Parathyroid adenoma (tissue), 2 donors: Measurements from ENCODE around the gene ZCCHC7.
"Not testable (repeated sequence)": the region's sequence is repeated elsewhere in the genome, so short reads cannot be mapped to it uniquely, and the experiment has no call there.

ENCODE experiments used
- H2AFZ ChIP-seq: fragments of 300-600 bp; sonication (generic); one replicate; pipeline ENCODE4 v1.7.0; 2017; ENCODE audit warnings: antibody characterized with exemption, mild to moderate bottlenecking
- H3K27ac ChIP-seq: fragments of 300-600 bp; sonication (generic); one replicate; pipeline ENCODE4 v1.7.0; 2017
- H3K27me3 ChIP-seq: fragments of 300-600 bp; sonication (generic); one replicate; pipeline ENCODE4 v1.7.0; 2017; ENCODE audit warnings: low read length; ENCODE audit not compliant: control insufficient read depth, insufficient read depth
- H3K36me3 ChIP-seq: fragments of 300-600 bp; sonication (generic); one replicate; pipeline ENCODE4 v1.7.0; 2017; ENCODE audit warnings: low read length; ENCODE audit not compliant: control insufficient read depth, insufficient read depth
- H3K4me1 ChIP-seq: fragments of 300-600 bp; sonication (generic); one replicate; pipeline ENCODE4 v1.7.0; 2017; ENCODE audit warnings: control low read depth
- H3K4me2 ChIP-seq: fragments of 300-600 bp; sonication (generic); one replicate; pipeline ENCODE4 v1.7.0; 2017; ENCODE audit warnings: low read length
- H3K4me3 ChIP-seq: fragments of 300-600 bp; sonication (generic); one replicate; pipeline ENCODE4 v1.7.0; 2017; ENCODE audit warnings: low read depth, low read length
- H3K79me2 ChIP-seq: fragments of 300-600 bp; sonication (generic); one replicate; pipeline ENCODE4 v1.7.0; 2017; ENCODE audit warnings: control low read depth
- H3K9ac ChIP-seq: fragments of 300-600 bp; sonication (generic); one replicate; pipeline ENCODE4 v1.7.0; 2017; ENCODE audit warnings: mild to moderate bottlenecking
- H3K9me3 ChIP-seq: fragments of 300-600 bp; sonication (generic); one replicate; pipeline ENCODE4 v1.7.0; 2017; ENCODE audit warnings: low read length; ENCODE audit not compliant: control insufficient read depth
- CTCF ChIP-seq: fragments of 300-600 bp; sonication (generic); IDR thresholded peaks from one replicate; pipeline ENCODE4 v1.7.0; 2017; ENCODE audit warnings: antibody characterized with exemption, mild to moderate bottlenecking
- donor health status: primary hyperparathyroidism.

The ZCCHC7 gene

GRCh38 chr9:37390759-37391158 is 270.4 kb downstream of the ZCCHC7 start:
- no peak for TF ChIP-seq CTCF
- no peak overlapping the region for H3K4me2 ChIP-seq

GRCh38 chr9:37392272-37392671 is 271.9 kb downstream of the ZCCHC7 start:
- H3K36me3 ChIP-seq, result no peaks in the 10 kb centered on the region
- H3K27ac ChIP-seq, result no peak overlapping the region
- no peak overlapping the region for H3K9ac ChIP-seq
- no peaks in the 10 kb centered on the region for H3K9me3 ChIP-seq
- TF ChIP-seq CTCF, result no peak
- no peak overlapping the region for H3K4me3 ChIP-seq
- no peaks in the 10 kb centered on the region for H3K27me3 ChIP-seq
- no peak overlapping the region for H3K4me2 ChIP-seq
- no peaks in the 10 kb centered on the region for H3K79me2 ChIP-seq
- H3K4me1 ChIP-seq, result no peaks in the 10 kb centered on the region
- no peak overlapping the region for H2AFZ ChIP-seq

More at GRCh38 chr9:37390759-37391158, 270.4 kb downstream of the ZCCHC7 start:
- H3K9ac ChIP-seq, result no peak overlapping the region
- H3K27ac ChIP-seq, result no peak overlapping the region
- no peaks in the 10 kb centered on the region for H3K4me1 ChIP-seq
- no peaks in the 10 kb centered on the region for H3K27me3 ChIP-seq
- H3K9me3 ChIP-seq, result no peaks in the 10 kb centered on the region
- H3K36me3 ChIP-seq, result no peaks in the 10 kb centered on the region
- no peak overlapping the region for H2AFZ ChIP-seq
- H3K79me2 ChIP-seq, result no peaks in the 10 kb centered on the region
- H3K4me3 ChIP-seq, result no peak overlapping the region

GRCh38 chr9:37395229-37395628 is 274.9 kb downstream of the ZCCHC7 start:
- Histone ChIP-seq H3K4me1 (no peaks in the 10 kb centered on the region), H3K27ac (no peak overlapping the region), H3K27me3 (no peaks in the 10 kb centered on the region), H2AFZ (no peak overlapping the region), H3K9ac (no peak overlapping the region), H3K4me2 (no peak overlapping the region), H3K4me3 (no peak overlapping the region), H3K79me2 (no peaks in the 10 kb centered on the region), H3K9me3 (no peaks in the 10 kb centered on the region), H3K36me3 (no peaks in the 10 kb centered on the region)
- no peak for TF ChIP-seq CTCF

GRCh38 chr9:37395663-37396062 is 275.3 kb downstream of the ZCCHC7 start:
- no peak overlapping the region for H3K27ac ChIP-seq
- no peak overlapping the region for H3K9ac ChIP-seq
- H3K27me3 ChIP-seq, result no peaks in the 10 kb centered on the region
- H3K4me3 ChIP-seq, result no peak overlapping the region
- no peaks in the 10 kb centered on the region for H3K4me1 ChIP-seq
- H3K79me2 ChIP-seq, result no peaks in the 10 kb centered on the region
- no peaks in the 10 kb centered on the region for H3K36me3 ChIP-seq
- no peak overlapping the region for H3K4me2 ChIP-seq
- no peak for TF ChIP-seq CTCF
- H2AFZ ChIP-seq, result no peak overlapping the region
- H3K9me3 ChIP-seq, result no peaks in the 10 kb centered on the region

GRCh38 chr9:37397948-37398347 is 277.6 kb downstream of the ZCCHC7 start:
- not testable (repeated sequence) for H3K4me1 ChIP-seq, H3K36me3 ChIP-seq, H3K27ac ChIP-seq, H3K4me2 ChIP-seq, H3K9ac ChIP-seq, H3K79me2 ChIP-seq, H3K9me3 ChIP-seq, H2AFZ ChIP-seq, H3K27me3 ChIP-seq, H3K4me3 ChIP-seq
